ENCODE measurements around the gene MAP1LC3B2.

Gene MAP1LC3B2

DNA sequence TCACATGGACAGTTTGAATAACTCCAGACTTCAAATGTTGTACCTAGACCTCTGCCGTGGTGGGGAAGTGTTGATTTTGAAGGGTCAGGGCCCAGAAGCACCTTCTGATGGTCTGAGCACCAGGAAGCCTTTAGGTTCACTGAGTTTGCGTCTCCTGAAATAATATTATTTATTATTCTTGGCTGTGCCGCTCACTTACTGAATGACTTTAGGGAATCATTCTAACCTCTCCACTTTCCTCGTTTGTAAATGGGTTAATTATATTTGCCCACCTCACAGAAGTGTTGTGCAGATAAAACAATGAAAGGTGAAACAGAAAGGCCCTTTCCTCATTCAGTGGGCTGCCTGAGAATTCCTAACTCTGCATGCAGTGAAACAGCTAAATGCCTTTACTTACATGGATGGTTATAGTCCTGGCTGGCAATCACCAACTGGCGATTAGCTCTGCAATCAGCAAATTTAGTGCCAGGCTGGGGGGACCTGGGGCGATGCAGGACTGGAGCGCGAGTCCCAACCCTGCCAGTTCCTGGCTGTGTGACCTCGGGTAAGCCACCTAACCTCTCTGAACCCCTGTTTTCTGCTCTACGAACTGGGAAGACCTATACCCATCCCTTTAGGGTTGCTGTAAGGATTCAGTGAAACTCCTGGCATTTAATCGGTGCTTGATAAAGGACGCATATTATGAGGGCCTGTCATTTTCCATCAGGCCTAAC lies 57.5 kb downstream of the MAP1LC3B2 start:
- Mint-ChIP-seq H3K4me3 (no peak overlapping the region), H3K27ac (no peak overlapping the region), H3K27me3 (no peaks in the 10 kb centered on the region), H3K36me3 (ENCODE audit: low read depth) (no peaks in the 10 kb centered on the region), H3K9me3 (no peaks in the 10 kb centered on the region), H3K4me1 (ENCODE audit: low read depth) (no peaks in the 10 kb centered on the region)
- no peak for DNase-seq

DNA sequence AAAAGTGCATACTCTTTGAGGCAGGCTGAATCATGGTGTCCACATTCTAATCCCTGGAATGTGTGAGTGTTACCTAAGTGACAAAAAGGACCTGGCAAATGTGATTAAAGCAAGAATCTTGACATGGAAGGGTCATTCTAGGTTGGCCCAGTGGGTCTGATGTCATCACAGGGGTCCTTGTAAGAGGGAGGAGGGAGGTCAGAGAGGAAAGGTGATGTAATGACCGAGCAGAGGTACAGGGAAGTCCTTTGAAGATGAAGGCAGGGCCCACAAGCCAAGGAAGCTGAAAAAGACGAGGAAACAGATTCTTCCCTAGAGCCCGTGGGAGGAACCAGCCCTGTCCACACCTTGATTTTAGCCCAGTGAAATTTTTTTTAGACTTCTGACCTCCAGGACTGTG lies 60.1 kb downstream of the MAP1LC3B2 start:
- Mint-ChIP-seq H3K4me1 (ENCODE audit: low read depth) (no peaks in the 10 kb centered on the region), H3K27ac (no peak overlapping the region), H3K27me3 (peaks cover 7% of the 10 kb centered on the region), H3K9me3 (peaks cover 16% of the 10 kb centered on the region), H3K36me3 (ENCODE audit: low read depth) (no peaks in the 10 kb centered on the region), H3K4me3 (no peak overlapping the region)
- no peak for DNase-seq

DNA sequence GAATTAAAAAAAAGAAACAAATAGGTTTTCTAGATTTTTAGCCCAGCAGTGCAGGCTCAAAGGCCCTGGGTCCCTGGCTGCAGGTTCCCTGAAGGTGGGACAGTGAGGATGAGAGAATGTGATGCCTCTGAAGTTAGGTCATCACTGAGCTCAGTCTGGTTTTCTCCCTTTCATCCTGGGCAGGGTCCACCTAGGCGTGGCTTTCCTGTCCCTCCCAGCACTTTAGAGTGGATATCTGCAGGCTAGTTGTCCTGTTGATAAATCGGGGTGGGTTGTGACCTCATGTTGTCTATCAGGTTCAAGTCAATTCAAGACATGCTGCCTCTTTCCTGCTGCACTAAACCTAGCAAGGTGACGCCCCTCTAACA lies 60.9 kb downstream of the MAP1LC3B2 start:
- Mint-ChIP-seq H3K4me1 (ENCODE audit: low read depth) (no peaks in the 10 kb centered on the region), H3K27me3 (peaks cover 9% of the 10 kb centered on the region), H3K9me3 (peaks cover 16% of the 10 kb centered on the region), H3K27ac (no peak overlapping the region), H3K4me3 (no peak overlapping the region), H3K36me3 (ENCODE audit: low read depth) (no peaks in the 10 kb centered on the region)
- DNase-seq = no peak

DNA sequence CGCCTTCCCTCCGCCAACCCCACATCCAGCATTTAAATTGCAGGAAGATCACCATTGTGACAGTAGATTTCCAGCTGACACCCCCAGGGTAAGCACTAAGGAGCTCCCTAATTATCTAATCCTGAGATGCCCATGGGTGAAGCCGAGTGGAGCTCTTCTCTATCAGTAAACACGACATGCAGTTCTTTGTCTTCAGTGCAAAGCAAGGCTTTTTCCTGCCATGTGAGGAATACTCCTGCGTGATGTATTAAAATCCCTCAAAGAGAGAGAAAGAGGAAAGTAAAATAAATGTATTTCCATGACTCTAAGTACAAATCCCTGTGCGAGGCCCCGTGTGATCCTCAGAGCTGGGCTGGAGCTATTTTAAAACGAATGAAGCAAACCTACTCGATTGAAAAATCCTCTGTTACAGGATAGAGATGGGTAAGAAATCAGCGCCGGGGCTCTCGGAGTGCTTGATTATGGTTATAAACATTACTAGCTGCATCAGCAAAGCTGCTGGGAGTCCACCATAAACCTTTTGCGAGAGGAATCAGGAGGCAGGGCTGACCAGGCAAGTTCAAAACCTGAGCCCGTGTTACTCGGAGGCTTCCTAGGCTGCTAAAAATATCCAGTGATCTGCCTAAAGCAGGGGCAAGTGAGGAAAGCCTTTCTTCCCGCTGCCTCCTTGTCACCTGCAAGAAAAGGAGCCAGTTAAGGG lies 61.5 kb downstream of the MAP1LC3B2 start:
- Mint-ChIP-seq H3K36me3 (ENCODE audit: low read depth) (no peaks in the 10 kb centered on the region), H3K27me3 (peaks cover 10% of the 10 kb centered on the region), H3K4me3 (no peak overlapping the region), H3K9me3 (peaks cover 16% of the 10 kb centered on the region), H3K4me1 (ENCODE audit: low read depth) (no peaks in the 10 kb centered on the region), H3K27ac (no peak overlapping the region)
- no peak for DNase-seq

- no peak overlapping the region for H3K4me3 Mint-ChIP-seq
- no peaks in the 10 kb centered on the region for H3K36me3 Mint-ChIP-seq (ENCODE audit: low read depth)
- H3K27me3 Mint-ChIP-seq = peaks cover 12% of the 10 kb centered on the region
- no peaks in the 10 kb centered on the region for H3K4me1 Mint-ChIP-seq (ENCODE audit: low read depth)
- H3K27ac Mint-ChIP-seq = no peak overlapping the region
- no peak for DNase-seq
- peaks cover 16% of the 10 kb centered on the region for H3K9me3 Mint-ChIP-seq
Measured at GRCh38 chr12:116621194-116621593, 62.0 kb downstream of the MAP1LC3B2 start.

DNA sequence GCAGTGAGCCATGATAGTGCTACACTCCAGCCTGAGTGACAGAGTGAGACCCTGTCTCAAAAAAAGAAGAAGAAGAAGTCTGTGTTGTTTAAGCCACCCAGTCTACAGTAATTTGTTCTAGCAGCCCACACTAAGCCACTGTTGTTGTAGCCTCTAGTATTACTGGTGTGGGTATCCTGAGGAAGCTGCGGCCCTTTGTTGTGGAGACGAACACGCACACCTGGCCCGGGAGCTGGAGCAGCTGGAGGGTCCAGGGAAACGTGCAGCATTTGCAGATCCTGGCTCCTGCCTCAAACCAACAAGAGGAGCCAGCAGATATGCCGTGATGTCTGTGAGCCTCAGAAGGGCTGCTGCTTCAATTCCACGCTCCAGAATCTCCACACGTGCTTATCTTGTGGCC lies 65.3 kb downstream of the MAP1LC3B2 start:
- peaks cover 16% of the 10 kb centered on the region for H3K9me3 Mint-ChIP-seq
- peaks cover 14% of the 10 kb centered on the region for H3K27me3 Mint-ChIP-seq
- DNase-seq = no peak
- H3K4me3 Mint-ChIP-seq = no peak overlapping the region
- no peak overlapping the region for H3K27ac Mint-ChIP-seq
- no peaks in the 10 kb centered on the region for H3K4me1 Mint-ChIP-seq (ENCODE audit: low read depth)
- H3K36me3 Mint-ChIP-seq (ENCODE audit: low read depth) = no peaks in the 10 kb centered on the region

- H3K27me3 Mint-ChIP-seq = peaks cover 16% of the 10 kb centered on the region
- H3K36me3 Mint-ChIP-seq (ENCODE audit: low read depth) = no peaks in the 10 kb centered on the region
- H3K4me1 Mint-ChIP-seq (ENCODE audit: low read depth) = no peaks in the 10 kb centered on the region
- H3K27ac Mint-ChIP-seq = no peak overlapping the region
- H3K9me3 Mint-ChIP-seq = peaks cover 16% of the 10 kb centered on the region
- H3K4me3 Mint-ChIP-seq = no peak overlapping the region
- no peak for DNase-seq
Measured at GRCh38 chr12:116626153-116626552, 67.0 kb downstream of the MAP1LC3B2 start.

Data from activated T-cell treated with anti-CD3 and anti-CD28 coated beads, Interleukin-2, amount 50 U/mL, for 24 hours (primary cell).